Measurements from ENCODE around the gene GPR139. TPM values are rescaled to one million over a fixed set of nuclear protein-coding genes. Genes with fewer than 3 reads are reported as not detected.

The GPR139 gene
- total and polyA plus RNA-seq, 7 experiments from 2014 or later, result not detected

DNA sequence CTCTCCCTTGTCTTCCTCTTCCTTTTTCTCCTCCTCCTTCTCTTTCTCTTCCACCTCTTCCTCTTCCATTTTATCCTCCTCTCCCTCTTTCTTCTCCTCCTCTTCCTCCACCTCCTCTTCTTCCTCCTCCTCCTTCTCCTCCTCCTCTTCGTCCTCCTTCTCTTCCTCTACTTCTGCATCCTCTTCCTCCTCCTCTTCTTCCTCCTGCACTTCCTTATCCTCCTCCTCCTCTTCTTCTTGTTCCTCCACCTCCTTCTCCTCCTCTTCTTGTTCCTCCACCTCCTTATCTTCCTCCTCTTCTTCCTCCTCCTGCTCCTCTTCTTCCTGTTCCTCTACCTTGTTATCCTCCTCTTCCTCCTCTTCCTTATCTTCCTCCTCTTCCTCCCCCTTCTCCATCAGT lies 28.8 kb upstream of the GPR139 start:
- no peaks in the 10 kb centered on the region for H3K36me3 Mint-ChIP-seq
- ATAC-seq, result no peak
- Histone ChIP-seq H3K36me3 (ENCODE audit: control insufficient read depth in 2 of 3, insufficient read depth in 3 of 3, low read length in 3 of 3) (no peaks in the 10 kb centered on the region), H3K27ac (ENCODE audit: low read depth, low read length) (no peak overlapping the region), H3K4me3 (ENCODE audit: low read length) (no peak overlapping the region), H3K9me3 (ENCODE audit: control insufficient read depth in 2 of 3, low read length in 3 of 3) (no peaks in the 10 kb centered on the region), H3K27me3 (ENCODE audit: control insufficient read depth in 2 of 2, insufficient read depth in 2 of 2, low read length in 2 of 2) (no peaks in the 10 kb centered on the region), H3K4me1 (ENCODE audit: control insufficient read depth in 2 of 2, insufficient read depth in 2 of 2, low read length in 2 of 2) (no peaks in the 10 kb centered on the region)
- peaks cover 0 to 2% (median 0%) of the 10 kb centered on the region in 7 donors for H3K4me1 Mint-ChIP-seq
- no peak overlapping the region for H3K4me3 Mint-ChIP-seq
- ChIA-PET POLR2A (no interaction called here), CTCF (no interaction called here)
- H3K27ac Mint-ChIP-seq, result no peak overlapping the region
- intact Hi-C loops (cut with micrococcal nuclease), result no loop called here
- no peak for DNase-seq
- peaks cover 0 to 6% (median 5%) of the 10 kb centered on the region in 5 donors for H3K27me3 Mint-ChIP-seq
- peaks cover 0 to 7% (median 4%) of the 10 kb centered on the region in 11 donors for H3K9me3 Mint-ChIP-seq

- Histone ChIP-seq H3K36me3 (ENCODE audit: control insufficient read depth in 2 of 3, insufficient read depth in 3 of 3, low read length in 3 of 3) (no peaks in the 10 kb centered on the region), H3K9me3 (ENCODE audit: control insufficient read depth in 2 of 3, low read length in 3 of 3) (no peaks in the 10 kb centered on the region), H3K27me3 (ENCODE audit: control insufficient read depth in 2 of 2, insufficient read depth in 2 of 2, low read length in 2 of 2) (no peaks in the 10 kb centered on the region), H3K4me3 (ENCODE audit: low read length) (no peak overlapping the region), H3K27ac (ENCODE audit: low read depth, low read length) (no peak overlapping the region), H3K4me1 (ENCODE audit: control insufficient read depth in 2 of 2, insufficient read depth in 2 of 2, low read length in 2 of 2) (no peaks in the 10 kb centered on the region)
- no peak for ATAC-seq
- POLR2A ChIA-PET, result no interaction called here
- CTCF ChIA-PET, result no interaction called here
- intact Hi-C loops (cut with micrococcal nuclease), result no loop called here
- peaks cover 0 to 9% (median 4%) of the 10 kb centered on the region in 11 donors for H3K9me3 Mint-ChIP-seq
- DNase-seq, result no peak
- H3K27ac Mint-ChIP-seq, result no peak overlapping the region
- no peaks in the 10 kb centered on the region for H3K36me3 Mint-ChIP-seq
- H3K27me3 Mint-ChIP-seq, result peaks cover 0 to 11% (median 5%) of the 10 kb centered on the region in 5 donors
- no peak overlapping the region for H3K4me3 Mint-ChIP-seq
- peaks cover 0 to 2% (median 0%) of the 10 kb centered on the region in 7 donors for H3K4me1 Mint-ChIP-seq
These were observed 28.3 kb upstream of the GPR139 start for GRCh38 chr16:20102021-20102420.

DNA sequence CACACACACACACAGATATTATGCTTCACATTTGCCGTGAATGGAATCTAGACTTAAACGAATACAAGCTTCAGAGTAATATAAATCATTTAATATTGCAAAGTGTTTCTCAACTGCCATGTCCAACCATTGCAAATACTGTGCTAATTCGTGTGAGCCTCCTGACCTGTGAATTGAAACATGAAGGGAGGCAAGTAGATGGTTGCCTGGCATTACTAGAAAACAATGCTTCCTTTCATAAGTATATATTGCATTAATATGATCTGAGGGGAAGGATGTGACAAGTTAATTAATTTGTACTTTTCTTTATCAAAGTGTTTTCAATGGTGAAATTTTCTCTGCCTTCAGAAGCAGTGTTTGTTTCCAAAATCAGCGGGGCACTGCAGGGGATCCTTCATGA lies 25.7 kb upstream of the GPR139 start:
- ATAC-seq (no peak), DNase-seq (no peak)
- no peak overlapping the region for H3K4me3 Mint-ChIP-seq
- Histone ChIP-seq H3K4me1 (ENCODE audit: control insufficient read depth in 2 of 2, insufficient read depth in 2 of 2, low read length in 2 of 2) (no peaks in the 10 kb centered on the region), H3K27ac (ENCODE audit: low read depth, low read length) (no peak overlapping the region), H3K36me3 (ENCODE audit: control insufficient read depth in 2 of 3, insufficient read depth in 3 of 3, low read length in 3 of 3) (no peaks in the 10 kb centered on the region), H3K9me3 (ENCODE audit: control insufficient read depth in 2 of 3, low read length in 3 of 3) (no peaks in the 10 kb centered on the region), H3K27me3 (ENCODE audit: control insufficient read depth in 2 of 2, insufficient read depth in 2 of 2, low read length in 2 of 2) (no peaks in the 10 kb centered on the region), H3K4me3 (ENCODE audit: low read length) (no peak overlapping the region)
- ChIA-PET POLR2A (no interaction called here), CTCF (no interaction called here)
- no peaks in the 10 kb centered on the region for H3K36me3 Mint-ChIP-seq
- peaks cover 2 to 15% (median 5%) of the 10 kb centered on the region in 11 donors for H3K9me3 Mint-ChIP-seq
- peaks cover 0 to 15% (median 9%) of the 10 kb centered on the region in 5 donors for H3K27me3 Mint-ChIP-seq
- intact Hi-C loops (cut with micrococcal nuclease), result no loop called here
- no peak overlapping the region for H3K27ac Mint-ChIP-seq
- peaks cover 0 to 2% (median 0%) of the 10 kb centered on the region in 7 donors for H3K4me1 Mint-ChIP-seq

DNA sequence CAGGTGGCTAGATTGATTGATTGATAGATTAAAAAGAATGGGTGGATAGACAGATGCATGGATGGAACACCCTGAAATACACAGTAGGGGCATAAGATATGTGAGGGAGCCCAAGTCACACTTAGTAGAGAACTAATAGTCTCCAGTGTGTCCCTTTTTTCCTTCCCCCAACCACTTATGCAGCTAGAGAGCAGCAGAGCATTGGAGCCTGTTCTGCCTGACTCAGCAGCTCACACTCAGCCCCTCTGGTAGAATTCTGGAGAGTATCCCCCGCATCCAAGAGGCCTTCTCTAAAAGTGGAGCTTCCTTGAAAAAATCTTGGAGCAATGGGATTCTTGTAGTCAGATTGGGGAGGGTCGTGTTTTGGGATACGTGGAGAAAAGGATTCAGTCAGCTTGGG lies 20.5 kb upstream of the GPR139 start:
- no peak overlapping the region for H3K4me3 ChIP-seq (ENCODE audit: low read length)
- DNase-seq (no peak), ATAC-seq (no peak)
- Mint-ChIP-seq H3K4me1 (peaks cover 0 to 1% (median 0%) of the 10 kb centered on the region in 7 donors), H3K9me3 (peaks cover 2 to 19% (median 6%) of the 10 kb centered on the region in 11 donors), H3K36me3 (no peaks in the 10 kb centered on the region), H3K27me3 (peaks cover 0 to 25% (median 12%) of the 10 kb centered on the region in 5 donors), H3K4me3 (no peak overlapping the region), H3K27ac (no peak overlapping the region)
- H3K36me3 ChIP-seq (ENCODE audit: control insufficient read depth in 2 of 3, insufficient read depth in 3 of 3, low read length in 3 of 3), result no peaks in the 10 kb centered on the region
- H3K27ac ChIP-seq (ENCODE audit: low read depth, low read length), result no peak overlapping the region
- intact Hi-C loops (cut with micrococcal nuclease), result no loop called here
- no peaks in the 10 kb centered on the region for H3K9me3 ChIP-seq (ENCODE audit: control insufficient read depth in 2 of 3, low read length in 3 of 3)
- no peaks in the 10 kb centered on the region for H3K4me1 ChIP-seq (ENCODE audit: control insufficient read depth in 2 of 2, insufficient read depth in 2 of 2, low read length in 2 of 2)
- POLR2A ChIA-PET, result no interaction called here
- CTCF ChIA-PET, result no interaction called here
- H3K27me3 ChIP-seq (ENCODE audit: control insufficient read depth in 2 of 2, insufficient read depth in 2 of 2, low read length in 2 of 2), result peaks cover 0 to 3% of the 10 kb centered on the region in 2 donors

- Histone ChIP-seq H3K27ac (ENCODE audit: low read depth, low read length) (no peak overlapping the region), H3K9me3 (ENCODE audit: control insufficient read depth in 2 of 3, low read length in 3 of 3) (no peaks in the 10 kb centered on the region), H3K36me3 (ENCODE audit: control insufficient read depth in 2 of 3, insufficient read depth in 3 of 3, low read length in 3 of 3) (no peaks in the 10 kb centered on the region), H3K27me3 (ENCODE audit: control insufficient read depth in 2 of 2, insufficient read depth in 2 of 2, low read length in 2 of 2) (peaks cover 0 to 3% of the 10 kb centered on the region in 2 donors), H3K4me1 (ENCODE audit: control insufficient read depth in 2 of 2, insufficient read depth in 2 of 2, low read length in 2 of 2) (no peaks in the 10 kb centered on the region), H3K4me3 (ENCODE audit: low read length) (no peak overlapping the region)
- Mint-ChIP-seq H3K27ac (no peak overlapping the region), H3K4me1 (peaks cover 0 to 1% (median 0%) of the 10 kb centered on the region in 7 donors), H3K4me3 (no peak overlapping the region), H3K27me3 (peaks cover 0 to 20% (median 15%) of the 10 kb centered on the region in 5 donors), H3K36me3 (no peaks in the 10 kb centered on the region), H3K9me3 (peaks cover 0 to 15% (median 6%) of the 10 kb centered on the region in 11 donors)
- POLR2A ChIA-PET, result no interaction called here
- intact Hi-C loops (cut with micrococcal nuclease), result no loop called here
- CTCF ChIA-PET, result no interaction called here
- ATAC-seq (no peak), DNase-seq (no peak)
These were observed 15.7 kb upstream of the GPR139 start for GRCh38 chr16:20089246-20089965.

- Histone ChIP-seq H3K4me1 (ENCODE audit: control insufficient read depth in 2 of 2, insufficient read depth in 2 of 2, low read length in 2 of 2) (no peaks in the 10 kb centered on the region), H3K27me3 (ENCODE audit: control insufficient read depth in 2 of 2, insufficient read depth in 2 of 2, low read length in 2 of 2) (no peaks in the 10 kb centered on the region), H3K27ac (ENCODE audit: low read depth, low read length) (no peak overlapping the region), H3K9me3 (ENCODE audit: control insufficient read depth in 2 of 3, low read length in 3 of 3) (no peaks in the 10 kb centered on the region), H3K4me3 (ENCODE audit: low read length) (no peak overlapping the region), H3K36me3 (ENCODE audit: control insufficient read depth in 2 of 3, insufficient read depth in 3 of 3, low read length in 3 of 3) (no peaks in the 10 kb centered on the region)
- ChIA-PET CTCF (no interaction called here), POLR2A (no interaction called here)
- Mint-ChIP-seq H3K36me3 (peaks cover 0 to 7% (median 0%) of the 10 kb centered on the region in 5 donors), H3K4me1 (no peaks in the 10 kb centered on the region), H3K4me3 (no peak overlapping the region), H3K9me3 (peaks cover 0 to 8% (median 2%) of the 10 kb centered on the region in 11 donors), H3K27me3 (peaks cover 0 to 24% (median 19%) of the 10 kb centered on the region in 5 donors), H3K27ac (no peak overlapping the region)
- ATAC-seq, result no peak
- intact Hi-C loops (cut with micrococcal nuclease), result no loop called here
- DNase-seq, result no peak
These were observed 11.0 kb upstream of the GPR139 start for GRCh38 chr16:20084624-20085226.

GRCh38 chr16:20079106-20079505 lies 5.4 kb upstream of the GPR139 start:
- Histone ChIP-seq H3K27me3 (ENCODE audit: control insufficient read depth in 2 of 2, insufficient read depth in 2 of 2, low read length in 2 of 2) (no peaks in the 10 kb centered on the region), H3K36me3 (ENCODE audit: control insufficient read depth in 2 of 3, insufficient read depth in 3 of 3, low read length in 3 of 3) (no peaks in the 10 kb centered on the region), H3K4me3 (ENCODE audit: low read length) (no peak overlapping the region), H3K4me1 (ENCODE audit: control insufficient read depth in 2 of 2, insufficient read depth in 2 of 2, low read length in 2 of 2) (no peaks in the 10 kb centered on the region), H3K9me3 (ENCODE audit: control insufficient read depth in 2 of 3, low read length in 3 of 3) (no peaks in the 10 kb centered on the region), H3K27ac (ENCODE audit: low read depth, low read length) (no peak overlapping the region)
- peaks cover 0 to 7% (median 0%) of the 10 kb centered on the region in 5 donors for H3K36me3 Mint-ChIP-seq
- CTCF ChIA-PET, result no interaction called here
- H3K4me3 Mint-ChIP-seq, result no peak overlapping the region
- POLR2A ChIA-PET, result no interaction called here
- peaks cover 0 to 14% (median 3%) of the 10 kb centered on the region in 11 donors for H3K9me3 Mint-ChIP-seq
- ATAC-seq (no peak), DNase-seq (no peak)
- H3K4me1 Mint-ChIP-seq, result no peaks in the 10 kb centered on the region
- peaks cover 22 to 50% (median 44%) of the 10 kb centered on the region in 5 donors for H3K27me3 Mint-ChIP-seq
- intact Hi-C loops (cut with micrococcal nuclease), result no loop called here
- no peak overlapping the region for H3K27ac Mint-ChIP-seq

All from naive thymus-derived CD4-positive, alpha-beta T cell (primary cell).